HL-60/S4 (cell line): ENCODE data around the gene ACYP2.
"Not testable (repeated sequence)": the region's sequence is repeated elsewhere in the genome, so short reads cannot be mapped to it uniquely, and the experiment has no call there.

Experiments used
- in situ Hi-C: fragments of 300-500 bp; cut with MboI; formaldehyde crosslinking; loops from 2 replicates; pipeline ENCODE4 v1.14.3; 2022; ENCODE audit warnings: low sequenced_read_pairs

The ACYP2 gene

GRCh38 chr2:54115284-54116137, at the start of gene ACYP2:
Gene ACYP2, plus strand, starts transcription at chr2:54115615.
- in situ Hi-C loops, result loop anchor here (25.0 kb wide), 3 partner anchors 397 to 1047 kb away; partner anchors contain the start of gene EML6

- in situ Hi-C loops, result no loop called here
Observed at GRCh38 chr2:54065891-54066290, 49.5 kb upstream of the ACYP2 start.

GRCh38 chr2:54067851-54068375, 47.5 kb upstream of the ACYP2 start:
- in situ Hi-C loops, result no loop called here

GRCh38 chr2:54072483-54072882, 42.9 kb upstream of the ACYP2 start:
- in situ Hi-C loops, result not testable (repeated sequence)

- in situ Hi-C loops, result no loop called here
Observed at GRCh38 chr2:54073796-54074195, 41.6 kb upstream of the ACYP2 start.

GRCh38 chr2:54074606-54075341, 40.6 kb upstream of the ACYP2 start:
- in situ Hi-C loops, result no loop called here

- in situ Hi-C loops, result no loop called here
Observed at GRCh38 chr2:54076586-54076985, 38.8 kb upstream of the ACYP2 start.

GRCh38 chr2:54077088-54077900, 38.1 kb upstream of the ACYP2 start:
- in situ Hi-C loops, result no loop called here

- in situ Hi-C loops, result no loop called here
Observed at GRCh38 chr2:54079331-54079730, 36.1 kb upstream of the ACYP2 start.

GRCh38 chr2:54081574-54081973, 33.8 kb upstream of the ACYP2 start:
- in situ Hi-C loops, result no loop called here

- in situ Hi-C loops, result no loop called here
Observed at GRCh38 chr2:54083021-54083420, 32.4 kb upstream of the ACYP2 start.

GRCh38 chr2:54083445-54083844, 32.0 kb upstream of the ACYP2 start:
- in situ Hi-C loops, result no loop called here

- in situ Hi-C loops, result no loop called here
Observed at GRCh38 chr2:54084600-54084999, 30.8 kb upstream of the ACYP2 start.

- in situ Hi-C loops, result no loop called here
Observed at GRCh38 chr2:54085069-54085468, 30.3 kb upstream of the ACYP2 start.

- in situ Hi-C loops, result no loop called here
Observed at GRCh38 chr2:54086157-54086556, 29.3 kb upstream of the ACYP2 start.

GRCh38 chr2:54088191-54088634, 27.2 kb upstream of the ACYP2 start:
- in situ Hi-C loops, result no loop called here

GRCh38 chr2:54088719-54089118, 26.7 kb upstream of the ACYP2 start:
- in situ Hi-C loops, result no loop called here

GRCh38 chr2:54090521-54091117, 24.8 kb upstream of the ACYP2 start:
- in situ Hi-C loops, result no loop called here

GRCh38 chr2:54092940-54093339, 22.5 kb upstream of the ACYP2 start:
- in situ Hi-C loops, result no loop called here

- in situ Hi-C loops, result not testable (repeated sequence)
Observed at GRCh38 chr2:54095406-54095805, 20.0 kb upstream of the ACYP2 start.
